Bronchial epithelial cell (primary cell): ENCODE results near the gene RTN4R. TPM values are rescaled to one million over a fixed set of nuclear protein-coding genes. Genes with fewer than 3 reads are reported as not detected.
A peak's percentile ranks its signal among the peaks of the same experiment; 100 is the strongest.

ENCODE experiments used
- DNase-seq: peaks from one replicate; pipeline ENCODE4 v3.0.0-alpha.2; 2010; ENCODE audit warnings: low read depth
- FAIRE-seq: peaks from 2 replicates; lab custom pipeline; 2011; peaks lifted over from hg19 to GRCh38; lab: Jason Lieb, UNC
- H3K27me3 ChIP-seq: 2 replicates; pipeline ENCODE4 v1.5.1; 2011; ENCODE audit warnings: low read length; ENCODE audit not compliant: control insufficient read depth, insufficient read depth
- H3K36me3 ChIP-seq: 2 replicates; pipeline ENCODE4 v1.5.1; 2011; ENCODE audit warnings: low read length; ENCODE audit not compliant: control insufficient read depth, insufficient read depth
- H3K4me3 ChIP-seq: 2 replicates; pipeline ENCODE4 v1.5.1; 2011; ENCODE audit warnings: mild to moderate bottlenecking, low read depth, low read length, control low read depth
- total RNA-seq: library from RNA; depleted of rRNA; stranded (reverse); fragments of >200 nt; gene quantifications from 2 replicates; pipeline ENCODE4 v1.2.1, GENCODE V29; 2014
- TF ChIP-seq, protein P1 (sequence below): IDR thresholded peaks from 2 replicates; pipeline ENCODE4 v1.5.1; 2011; ENCODE audit warnings: mild to moderate bottlenecking, moderate library complexity, low read length, control low read depth, inconsistent platforms; ENCODE audit not compliant: insufficient read depth, severe bottlenecking

Gene RTN4R
- total RNA-seq, 1 donor from 2014 or later: 2.6 TPM

DNA sequence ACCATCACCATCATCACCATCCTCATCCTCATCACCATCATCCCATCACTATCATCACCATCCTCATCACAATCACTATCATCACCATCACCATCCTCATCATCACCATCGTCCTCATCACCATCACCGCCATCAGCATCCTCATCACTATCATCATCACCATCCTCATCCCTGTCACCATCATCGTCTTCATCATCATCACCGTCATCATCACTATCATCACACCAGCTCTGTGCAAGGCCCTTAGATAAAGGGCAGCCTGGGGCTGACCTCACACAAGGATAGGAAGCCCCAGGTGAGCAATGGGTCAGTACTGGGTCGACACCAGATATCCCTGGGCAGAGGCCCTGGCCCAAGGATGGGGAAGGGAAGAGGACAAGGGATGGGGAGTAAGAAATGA, 16.1 kb downstream of the RTN4R start:
- no peaks in the 10 kb centered on the region for H3K36me3 ChIP-seq
- TF ChIP-seq, protein P1, sequence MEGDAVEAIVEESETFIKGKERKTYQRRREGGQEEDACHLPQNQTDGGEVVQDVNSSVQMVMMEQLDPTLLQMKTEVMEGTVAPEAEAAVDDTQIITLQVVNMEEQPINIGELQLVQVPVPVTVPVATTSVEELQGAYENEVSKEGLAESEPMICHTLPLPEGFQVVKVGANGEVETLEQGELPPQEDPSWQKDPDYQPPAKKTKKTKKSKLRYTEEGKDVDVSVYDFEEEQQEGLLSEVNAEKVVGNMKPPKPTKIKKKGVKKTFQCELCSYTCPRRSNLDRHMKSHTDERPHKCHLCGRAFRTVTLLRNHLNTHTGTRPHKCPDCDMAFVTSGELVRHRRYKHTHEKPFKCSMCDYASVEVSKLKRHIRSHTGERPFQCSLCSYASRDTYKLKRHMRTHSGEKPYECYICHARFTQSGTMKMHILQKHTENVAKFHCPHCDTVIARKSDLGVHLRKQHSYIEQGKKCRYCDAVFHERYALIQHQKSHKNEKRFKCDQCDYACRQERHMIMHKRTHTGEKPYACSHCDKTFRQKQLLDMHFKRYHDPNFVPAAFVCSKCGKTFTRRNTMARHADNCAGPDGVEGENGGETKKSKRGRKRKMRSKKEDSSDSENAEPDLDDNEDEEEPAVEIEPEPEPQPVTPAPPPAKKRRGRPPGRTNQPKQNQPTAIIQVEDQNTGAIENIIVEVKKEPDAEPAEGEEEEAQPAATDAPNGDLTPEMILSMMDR: no peak
- peak; percentile 58 for FAIRE-seq
- no peak overlapping the region for H3K4me3 ChIP-seq
- no peak for DNase-seq
- no peaks in the 10 kb centered on the region for H3K27me3 ChIP-seq

DNA sequence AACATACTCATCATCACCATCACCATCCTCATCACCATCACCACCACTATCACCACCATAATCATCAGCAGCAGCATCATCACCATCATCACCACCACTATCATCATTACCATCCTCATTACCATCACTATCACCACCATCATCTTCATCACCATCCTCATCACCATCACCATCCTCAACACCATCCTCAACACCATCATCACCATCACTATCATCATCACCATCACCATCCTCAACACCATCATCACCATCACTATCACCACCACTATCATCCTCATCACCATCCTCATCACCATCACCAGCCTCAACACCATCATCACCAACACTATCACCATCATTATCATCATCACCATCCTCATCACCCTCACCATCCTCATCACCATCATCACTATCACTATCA, 16.6 kb downstream of the RTN4R start:
- Histone ChIP-seq H3K27me3 (no peaks in the 10 kb centered on the region), H3K36me3 (no peaks in the 10 kb centered on the region), H3K4me3 (no peak overlapping the region)
- FAIRE-seq (peak; percentile 95), DNase-seq (no peak)
- TF ChIP-seq, protein P1: no peak

DNA sequence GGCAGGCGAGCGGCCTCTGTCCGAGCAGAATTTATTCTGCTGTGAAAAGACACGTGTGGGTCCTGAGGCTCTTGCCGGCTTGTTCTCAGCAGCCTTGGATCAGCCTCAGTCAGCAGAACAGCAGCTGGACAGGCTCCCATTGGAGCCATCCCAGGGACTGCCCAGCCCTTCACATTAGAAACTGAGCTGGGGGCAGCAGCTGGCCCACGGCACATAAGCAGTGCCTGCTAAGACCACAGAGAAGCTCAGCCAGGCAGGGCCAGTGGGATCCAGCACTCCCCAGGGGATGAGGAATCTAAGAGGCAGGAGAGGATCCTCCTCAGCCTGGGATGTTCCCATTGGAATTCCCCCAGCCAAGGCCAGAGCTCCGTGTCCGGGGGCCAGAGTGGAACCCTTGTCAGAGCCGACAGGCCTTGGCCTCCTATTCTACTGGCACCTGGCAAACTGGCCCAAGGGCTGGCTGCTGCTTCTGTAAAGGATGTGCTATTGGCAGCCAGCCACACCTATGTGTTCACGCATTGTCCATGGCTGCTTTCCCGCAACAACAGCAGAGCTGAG, 18.2 kb downstream of the RTN4R start:
- FAIRE-seq: no peak
- Histone ChIP-seq H3K4me3 (no peak overlapping the region), H3K27me3 (no peaks in the 10 kb centered on the region), H3K36me3 (no peaks in the 10 kb centered on the region)
- TF ChIP-seq, protein P1: no peak
- DNase-seq: no peak

DNA sequence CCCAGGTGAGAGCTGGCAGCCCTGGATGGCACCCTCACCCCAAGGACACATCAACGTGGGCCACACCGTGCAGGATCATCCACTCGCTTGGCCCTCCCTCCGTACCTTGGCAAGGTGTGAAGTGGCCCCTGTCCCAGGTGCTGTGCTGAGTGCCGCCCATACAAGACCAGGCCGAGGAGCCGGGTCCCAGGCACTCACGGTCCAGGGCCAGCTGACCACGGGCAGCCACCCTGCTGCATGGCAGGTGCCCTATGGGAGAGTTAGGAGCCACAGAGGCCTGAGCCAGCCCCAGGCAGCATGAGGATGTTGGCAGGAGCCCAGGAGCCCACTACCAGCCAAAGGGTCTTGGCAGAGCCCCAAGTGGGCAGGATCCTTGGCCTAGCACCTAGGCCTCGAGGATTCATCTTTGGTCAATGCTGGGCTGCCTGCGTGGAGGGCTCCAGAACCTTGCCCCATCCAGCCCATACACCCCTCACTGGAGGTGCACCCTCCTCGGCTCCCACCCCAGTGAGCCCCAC, 19.6 kb downstream of the RTN4R start:
- H3K36me3 ChIP-seq: no peaks in the 10 kb centered on the region
- no peak for FAIRE-seq
- no peak for DNase-seq
- H3K27me3 ChIP-seq: no peaks in the 10 kb centered on the region
- no peak overlapping the region for H3K4me3 ChIP-seq
- TF ChIP-seq, protein P1: no peak

DNA sequence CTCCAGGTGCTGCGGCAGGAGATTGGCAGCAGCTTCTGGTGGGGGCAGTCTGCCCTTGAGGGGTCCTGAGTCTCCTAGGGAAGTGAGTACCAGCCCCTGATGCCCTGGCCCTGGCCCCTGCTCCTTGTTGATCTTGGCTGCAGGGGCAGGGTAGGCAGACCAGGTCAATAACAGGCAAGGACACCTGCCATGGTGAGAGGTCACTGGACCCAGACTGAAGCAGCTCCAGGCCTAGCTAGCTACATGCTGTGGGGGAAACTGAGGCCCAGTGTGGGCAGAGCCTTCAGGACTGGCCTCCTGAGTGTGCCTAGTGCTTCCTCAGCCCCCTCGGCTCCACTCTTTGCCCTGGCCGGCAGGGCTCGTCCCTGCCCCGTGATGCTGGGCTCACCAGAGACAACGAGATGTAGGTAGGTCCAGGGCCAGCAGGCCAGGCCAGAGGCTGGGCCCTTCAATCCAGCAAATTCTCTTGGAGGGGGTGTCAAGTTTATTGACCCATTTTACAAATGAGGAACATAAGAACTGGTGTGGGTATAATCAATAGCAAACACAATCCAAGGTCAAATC, 20.4 kb downstream of the RTN4R start:
- H3K27me3 ChIP-seq: no peaks in the 10 kb centered on the region
- no peak for FAIRE-seq
- DNase-seq: no peak

More for the DNA sequence above, 20.4 kb downstream of the RTN4R start:
- no peak overlapping the region for H3K4me3 ChIP-seq
- TF ChIP-seq, protein P1: no peak
- no peaks in the 10 kb centered on the region for H3K36me3 ChIP-seq
